SU-DHL-6 (cell line): ENCODE measurements around the gene TTLL9.

ENCODE experiments used
- H2AFZ ChIP-seq: fragments of 200-600 bp; sonication (generic); 2 replicates; pipeline ENCODE4 v1.6.1; 2014; ENCODE audit warnings: low read depth, mild to moderate bottlenecking, moderate library complexity, mixed read lengths, antibody characterized with exemption, low read length; ENCODE audit not compliant: severe bottlenecking
- H3F3A ChIP-seq: fragments of 200-600 bp; shearing (Covaris generic); 2 replicates; pipeline ENCODE4 v1.6.0; 2016; ENCODE audit warnings: antibody characterized with exemption, mild to moderate bottlenecking; ENCODE audit not compliant: insufficient read depth
- H3K27ac ChIP-seq: fragments of 200-600 bp; sonication (generic); 2 replicates; pipeline ENCODE4 v1.5.1; 2016; ENCODE audit warnings: low read depth, mild to moderate bottlenecking, low read length, moderate library complexity, mixed read lengths
- H3K27me3 ChIP-seq: fragments of 200-600 bp; sonication (generic), shearing (Covaris generic); 2 replicates; pipeline ENCODE4 v1.6.0; 2014; ENCODE audit warnings: mild to moderate bottlenecking, low read length
- H3K36me3 ChIP-seq: fragments of 200-600 bp; sonication (generic); 2 replicates; pipeline ENCODE4 v1.6.1; 2014; ENCODE audit warnings: mild to moderate bottlenecking, low read length, mixed read lengths
- H3K4me2 ChIP-seq: fragments of 300-600, 200-600 bp; shearing (Covaris generic), sonication (generic); 2 replicates; pipeline ENCODE4 v1.6.0; 2014; ENCODE audit warnings: low read length, low read depth, mild to moderate bottlenecking; ENCODE audit not compliant: poor library complexity, severe bottlenecking
- H3K4me3 ChIP-seq: fragments of 200-600 bp; sonication (generic); 2 replicates; pipeline ENCODE4 v1.5.1; 2014; ENCODE audit warnings: antibody characterized with exemption, low read length, mild to moderate bottlenecking, mixed read lengths; ENCODE audit not compliant: insufficient read depth, poor library complexity, severe bottlenecking
- H3K79me2 ChIP-seq: fragments of 200-600 bp; sonication (generic); 2 replicates; pipeline ENCODE4 v1.6.1; 2014; ENCODE audit warnings: mild to moderate bottlenecking, low read length, moderate library complexity; ENCODE audit not compliant: insufficient read depth
- H3K9ac ChIP-seq: fragments of 200-600 bp; sonication (generic); 2 replicates; pipeline ENCODE4 v1.7.0; 2014; ENCODE audit warnings: mild to moderate bottlenecking, low read length
- H3K9me2 ChIP-seq: fragments of 200-600 bp; sonication (generic); replicated peaks from 2 replicates; pipeline ENCODE4 v1.6.1; 2014; ENCODE audit warnings: low read length; ENCODE audit not compliant: insufficient read depth
- H3K9me3 ChIP-seq: fragments of 200-600 bp; sonication (generic); 2 replicates; pipeline ENCODE4 v1.6.1; 2014; ENCODE audit warnings: low read length, mixed read lengths; ENCODE audit not compliant: insufficient read depth
- H4K20me1 ChIP-seq: fragments of 200-600 bp; sonication (generic); 2 replicates; pipeline ENCODE4 v1.6.1; 2014; ENCODE audit warnings: low read depth, mild to moderate bottlenecking, antibody characterized with exemption, low read length, moderate library complexity, mixed read lengths
- CTCF ChIP-seq: fragments of 200-600 bp; sonication (generic); IDR thresholded peaks from one replicate; pipeline ENCODE4 v1.5.1; 2017; ENCODE audit warnings: antibody characterized with exemption, mild to moderate bottlenecking, low read length, moderate library complexity; ENCODE audit not compliant: insufficient read depth, poor library complexity, severe bottlenecking
- EZH2phosphoT487 ChIP-seq: fragments of 200-600 bp; sonication (generic), shearing (Covaris generic); conservative IDR thresholded peaks from 2 replicates; pipeline ENCODE4 v1.6.1; 2018; ENCODE audit warnings: mild to moderate bottlenecking, antibody characterized with exemption, low read length, moderate library complexity, mixed read lengths

The TTLL9 gene

GRCh38 chr20:31864521-31865400, 5.7 kb upstream of the TTLL9 start:
- no peak for TF ChIP-seq CTCF
- no peak for TF ChIP-seq EZH2phosphoT487
- no peak overlapping the region for H3K27ac ChIP-seq
- no peaks in the 10 kb centered on the region for H4K20me1 ChIP-seq
- no peak overlapping the region for H3K4me3 ChIP-seq
- no peaks in the 10 kb centered on the region for H3K27me3 ChIP-seq
- H3F3A ChIP-seq = no peaks in the 10 kb centered on the region
- H3K4me2 ChIP-seq = no peak overlapping the region
- no peaks in the 10 kb centered on the region for H3K36me3 ChIP-seq
- H3K9ac ChIP-seq = no peak overlapping the region
- no peak overlapping the region for H2AFZ ChIP-seq
- no peaks in the 10 kb centered on the region for H3K9me2 ChIP-seq
- no peaks in the 10 kb centered on the region for H3K79me2 ChIP-seq
- H3K9me3 ChIP-seq = no peaks in the 10 kb centered on the region

- H2AFZ ChIP-seq = no peak overlapping the region
- no peaks in the 10 kb centered on the region for H3F3A ChIP-seq
- H3K27ac ChIP-seq = no peak overlapping the region
- H3K9ac ChIP-seq = no peak overlapping the region
- TF ChIP-seq CTCF = no peak
- no peak for TF ChIP-seq EZH2phosphoT487
- no peak overlapping the region for H3K4me2 ChIP-seq
- H4K20me1 ChIP-seq = no peaks in the 10 kb centered on the region
- H3K36me3 ChIP-seq = no peaks in the 10 kb centered on the region
- H3K9me2 ChIP-seq = no peaks in the 10 kb centered on the region
- H3K4me3 ChIP-seq = no peak overlapping the region
- H3K79me2 ChIP-seq = no peaks in the 10 kb centered on the region
- no peaks in the 10 kb centered on the region for H3K9me3 ChIP-seq
- H3K27me3 ChIP-seq = no peaks in the 10 kb centered on the region
These were observed 4.2 kb upstream of the TTLL9 start for GRCh38 chr20:31866221-31866620.

GRCh38 chr20:31868853-31869672, 1.4 kb upstream of the TTLL9 start:
- H3K4me3 ChIP-seq = no peak overlapping the region

More at GRCh38 chr20:31868853-31869672, 1.4 kb upstream of the TTLL9 start:
- TF ChIP-seq CTCF (no peak), EZH2phosphoT487 (no peak)
- no peaks in the 10 kb centered on the region for H3K9me2 ChIP-seq
- no peaks in the 10 kb centered on the region for H4K20me1 ChIP-seq
- no peak overlapping the region for H3K27ac ChIP-seq
- no peaks in the 10 kb centered on the region for H3K27me3 ChIP-seq
- H3K79me2 ChIP-seq = no peaks in the 10 kb centered on the region
- H3K4me2 ChIP-seq = peak overlapping the region; percentile 58
- no peak overlapping the region for H2AFZ ChIP-seq
- H3K9ac ChIP-seq = no peak overlapping the region
- no peaks in the 10 kb centered on the region for H3K9me3 ChIP-seq
- no peaks in the 10 kb centered on the region for H3K36me3 ChIP-seq
- no peaks in the 10 kb centered on the region for H3F3A ChIP-seq
